GM13976 (cell line): ENCODE measurements around the gene MADD.

Source experiments
- DNase-seq: peaks from one replicate; pipeline ENCODE4 v3.0.0; 2012; ENCODE audit warnings: low spot score
- in situ Hi-C: fragments of 300-500 bp; cut with MboI; formaldehyde crosslinking; loops from one replicate; pipeline ENCODE4 v1.12.0; 2022; ENCODE audit warnings: low sequenced_read_pairs, mixed read lengths, inconsistent platforms; ENCODE audit not compliant: unreplicated experiment
- TF ChIP-seq, protein P1 (sequence below): IDR thresholded peaks from 2 replicates; pipeline ENCODE4 v1.5.1; 2012; ENCODE audit warnings: borderline replicate concordance, mild to moderate bottlenecking; ENCODE audit not compliant: insufficient read depth; ENCODE audit errors: extremely low read depth, missing control alignments, control extremely low read depth

MADD gene

DNA sequence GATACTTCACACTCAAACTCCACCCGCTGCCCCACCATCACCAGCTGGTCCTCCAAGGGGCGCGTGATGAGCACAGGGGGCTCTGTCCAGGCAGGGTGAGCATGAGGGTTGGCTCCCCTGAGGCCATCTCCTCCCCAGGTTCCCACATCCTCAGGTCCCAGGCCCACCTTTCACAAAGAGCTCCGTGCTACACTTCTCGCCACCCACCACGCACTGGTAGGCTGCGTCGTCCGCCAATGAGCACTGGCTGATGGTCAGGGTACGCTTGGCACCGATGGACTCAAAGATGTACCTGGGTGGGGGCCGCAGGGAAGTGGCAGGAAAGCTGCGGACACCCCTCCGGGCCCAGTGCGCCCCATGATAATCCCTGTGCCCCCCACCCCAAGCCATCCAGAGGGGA, 72.9 kb downstream of the MADD start:
- in situ Hi-C loops, result no loop called here
- TF ChIP-seq, protein P1, sequence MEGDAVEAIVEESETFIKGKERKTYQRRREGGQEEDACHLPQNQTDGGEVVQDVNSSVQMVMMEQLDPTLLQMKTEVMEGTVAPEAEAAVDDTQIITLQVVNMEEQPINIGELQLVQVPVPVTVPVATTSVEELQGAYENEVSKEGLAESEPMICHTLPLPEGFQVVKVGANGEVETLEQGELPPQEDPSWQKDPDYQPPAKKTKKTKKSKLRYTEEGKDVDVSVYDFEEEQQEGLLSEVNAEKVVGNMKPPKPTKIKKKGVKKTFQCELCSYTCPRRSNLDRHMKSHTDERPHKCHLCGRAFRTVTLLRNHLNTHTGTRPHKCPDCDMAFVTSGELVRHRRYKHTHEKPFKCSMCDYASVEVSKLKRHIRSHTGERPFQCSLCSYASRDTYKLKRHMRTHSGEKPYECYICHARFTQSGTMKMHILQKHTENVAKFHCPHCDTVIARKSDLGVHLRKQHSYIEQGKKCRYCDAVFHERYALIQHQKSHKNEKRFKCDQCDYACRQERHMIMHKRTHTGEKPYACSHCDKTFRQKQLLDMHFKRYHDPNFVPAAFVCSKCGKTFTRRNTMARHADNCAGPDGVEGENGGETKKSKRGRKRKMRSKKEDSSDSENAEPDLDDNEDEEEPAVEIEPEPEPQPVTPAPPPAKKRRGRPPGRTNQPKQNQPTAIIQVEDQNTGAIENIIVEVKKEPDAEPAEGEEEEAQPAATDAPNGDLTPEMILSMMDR, result no peak
- DNase-seq, result no peak

DNA sequence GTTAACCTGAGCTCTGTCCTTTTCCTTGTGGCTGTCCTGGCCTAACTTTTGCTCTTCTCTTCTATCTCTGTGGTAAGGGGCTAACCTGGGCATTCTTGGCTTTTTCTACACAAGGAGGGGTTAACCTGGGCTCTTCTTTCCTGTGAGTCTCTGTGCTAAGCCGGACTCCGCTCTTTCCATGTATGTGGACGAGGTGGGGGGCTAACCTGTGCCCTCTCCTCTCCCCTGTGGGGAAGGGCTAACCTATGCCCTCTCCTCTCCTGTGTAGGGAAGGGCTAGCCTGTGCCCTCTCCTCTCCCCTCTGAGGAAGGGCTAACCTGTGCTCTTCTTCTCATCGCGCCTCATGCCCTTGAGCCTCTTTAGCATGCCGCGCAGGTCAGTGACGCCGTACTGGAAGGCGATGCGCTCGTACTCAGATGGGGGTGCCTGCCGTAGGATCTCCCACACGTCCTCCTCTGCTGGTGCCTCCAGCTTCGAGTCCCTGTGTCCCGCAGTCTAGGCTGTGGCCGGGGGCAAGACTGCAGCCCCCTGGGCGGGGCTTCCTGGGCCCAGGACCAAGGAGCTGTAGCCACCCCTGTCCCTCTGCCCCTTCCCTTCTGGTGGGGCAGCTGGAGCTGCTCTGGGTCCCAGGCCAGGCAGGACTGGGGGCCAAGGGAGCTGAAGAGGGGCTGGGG, 76.1 kb downstream of the MADD start:
- in situ Hi-C loops, result no loop called here
- TF ChIP-seq, protein P1, result no peak
- DNase-seq, result no peak

DNA sequence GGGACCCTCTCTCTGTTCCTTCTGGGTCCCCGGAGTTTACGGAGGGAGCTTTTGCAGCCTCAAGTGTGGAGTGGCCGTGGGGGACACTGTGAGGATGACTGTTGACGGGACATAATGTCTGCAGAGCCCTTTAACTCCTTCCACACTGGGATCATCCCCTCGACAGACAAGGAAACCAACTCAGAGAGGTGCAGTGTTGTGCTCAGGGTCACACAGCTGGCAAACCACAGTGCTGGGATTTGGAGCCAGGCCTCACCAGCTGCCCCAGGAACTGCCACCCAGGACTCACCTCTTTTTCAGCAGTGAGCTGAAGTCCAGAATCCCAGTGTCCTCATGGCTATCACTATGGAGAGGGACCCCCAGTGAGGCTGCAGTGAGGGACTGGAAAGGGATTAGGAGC, 77.2 kb downstream of the MADD start:
- DNase-seq, result no peak
- in situ Hi-C loops, result no loop called here
- TF ChIP-seq, protein P1, result no peak

DNA sequence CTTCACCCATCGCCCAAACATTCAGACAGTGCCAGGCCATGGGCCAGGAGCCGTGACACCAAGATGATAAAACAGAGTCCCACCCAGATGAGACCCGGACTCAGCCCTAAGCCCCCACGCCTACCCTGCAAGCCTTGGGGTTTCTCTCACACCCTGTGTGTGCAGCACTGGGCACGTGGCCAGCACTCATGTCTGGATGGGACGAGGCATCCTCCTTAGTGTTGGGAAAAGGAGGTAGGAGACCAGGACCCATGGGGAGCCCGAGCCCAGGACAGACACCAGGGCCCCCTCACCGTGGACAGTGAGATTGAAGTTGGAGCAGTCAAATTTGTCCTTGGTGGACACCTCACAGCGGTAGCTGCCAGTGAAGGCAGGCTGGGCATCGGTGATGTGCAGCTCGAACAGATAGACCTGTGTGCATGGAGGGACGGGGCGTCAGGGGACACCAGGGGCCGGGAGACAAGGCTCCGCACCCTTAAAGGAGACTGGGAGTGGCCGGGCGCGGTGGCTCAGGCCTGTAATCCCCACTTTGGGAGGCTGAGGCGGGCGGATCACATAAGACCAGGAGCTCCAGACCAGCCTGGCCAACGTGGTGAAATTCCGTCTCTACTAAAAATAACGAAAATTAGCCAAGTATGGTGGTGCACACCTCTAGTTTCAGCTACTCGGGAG, 78.3 kb downstream of the MADD start:
- TF ChIP-seq, protein P1, result no peak
- no peak for DNase-seq
- in situ Hi-C loops, result no loop called here

DNA sequence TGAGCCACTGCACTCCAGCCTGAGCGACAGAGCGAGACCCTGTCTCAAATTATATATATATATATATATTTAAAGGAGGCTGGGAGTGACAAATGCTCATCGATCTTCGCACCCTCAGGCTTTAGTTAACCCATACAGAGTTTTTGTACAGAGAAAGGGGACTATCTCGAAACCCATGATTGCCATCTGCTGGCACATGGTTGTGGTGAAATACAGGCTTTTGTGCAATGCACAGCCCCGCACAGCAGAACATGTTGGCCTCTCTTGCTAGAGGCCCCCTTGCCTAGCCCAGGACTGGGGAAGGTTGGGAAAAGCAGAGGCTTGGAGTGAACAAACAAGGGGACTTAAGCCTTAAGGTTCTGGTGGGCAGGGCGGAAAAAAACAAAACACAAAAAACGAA, 78.9 kb downstream of the MADD start:
- in situ Hi-C loops, result no loop called here
- no peak for DNase-seq
- TF ChIP-seq, protein P1, result no peak

DNA sequence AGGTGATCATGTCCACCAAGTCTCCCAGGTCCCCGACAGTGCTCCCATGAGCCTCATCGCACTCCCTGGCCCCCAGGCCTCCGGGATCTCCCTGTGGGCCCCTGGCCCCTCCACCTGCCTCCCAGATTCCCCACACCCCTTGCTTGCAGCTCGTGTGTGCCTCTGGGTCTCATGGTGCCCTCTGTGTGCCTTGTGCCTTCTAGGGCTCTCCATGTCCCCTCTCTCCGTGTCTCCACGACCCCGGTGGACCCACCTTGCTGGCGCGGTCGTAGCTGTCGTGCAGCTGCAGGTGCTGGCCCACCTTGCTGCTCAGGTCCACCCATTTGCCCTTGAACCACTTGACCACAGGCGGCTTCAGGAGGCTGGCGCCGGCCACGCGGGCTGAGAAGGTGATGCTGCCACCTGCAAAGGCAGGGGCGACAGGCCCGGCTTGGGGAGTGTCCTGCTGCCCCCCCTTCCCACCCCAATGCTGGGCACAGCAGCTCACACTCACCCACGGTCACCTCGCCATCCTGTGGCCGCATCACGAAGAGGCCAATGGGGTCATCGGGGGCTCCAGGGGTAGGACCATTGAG, 79.7 kb downstream of the MADD start:
- DNase-seq, result no peak
- in situ Hi-C loops, result no loop called here
- TF ChIP-seq, protein P1, result no peak
